Measurements from ENCODE around the gene PTPRM.
"Not testable (repeated sequence)": the region's sequence is repeated elsewhere in the genome, so short reads cannot be mapped to it uniquely, and the experiment has no call there.

The PTPRM gene

GRCh38 chr18:7729868-7730267, 162.8 kb downstream of the PTPRM start:
- WGBS, 2 experiments, result 93 to 96% methylated on average over 1 to 2 of the region's 3 CpGs
- Histone ChIP-seq H3K27me3 (ENCODE audit: control insufficient read depth, insufficient read depth, low read length, poor library complexity, severe bottlenecking) (no peaks in the 10 kb centered on the region), H3K36me3 (ENCODE audit: control insufficient read depth, insufficient read depth, low read length) (no peaks in the 10 kb centered on the region), H3K27ac (ENCODE audit: insufficient read depth, low read depth, low read length, poor library complexity, severe bottlenecking) (no peak overlapping the region), H3K4me3 (ENCODE audit: insufficient read depth, low read depth, low read length) (no peak overlapping the region), H3K9me3 (ENCODE audit: control insufficient read depth, low read length) (no peaks in the 10 kb centered on the region), H3K4me1 (ENCODE audit: control insufficient read depth, insufficient read depth, low read length) (no peaks in the 10 kb centered on the region)

- H3K27ac ChIP-seq (ENCODE audit: insufficient read depth, low read depth, low read length, poor library complexity, severe bottlenecking), result no peak overlapping the region
- H3K4me1 ChIP-seq (ENCODE audit: control insufficient read depth, insufficient read depth, low read length), result no peaks in the 10 kb centered on the region
- no peaks in the 10 kb centered on the region for H3K9me3 ChIP-seq (ENCODE audit: control insufficient read depth, low read length)
- H3K27me3 ChIP-seq (ENCODE audit: control insufficient read depth, insufficient read depth, low read length, poor library complexity, severe bottlenecking), result no peaks in the 10 kb centered on the region
- H3K4me3 ChIP-seq (ENCODE audit: insufficient read depth, low read depth, low read length), result no peak overlapping the region
- WGBS, 2 experiments, result 94 to 98% methylated on average over 4 of the region's 4 CpGs
- no peaks in the 10 kb centered on the region for H3K36me3 ChIP-seq (ENCODE audit: control insufficient read depth, insufficient read depth, low read length)
These were observed 163.6 kb downstream of the PTPRM start for GRCh38 chr18:7730682-7731081.

- 85 to 90% methylated on average over 1 of the region's 1 CpG for WGBS, 2 experiments
- Histone ChIP-seq H3K4me3 (ENCODE audit: insufficient read depth, low read depth, low read length) (no peak overlapping the region), H3K27ac (ENCODE audit: insufficient read depth, low read depth, low read length, poor library complexity, severe bottlenecking) (no peak overlapping the region), H3K36me3 (ENCODE audit: control insufficient read depth, insufficient read depth, low read length) (no peaks in the 10 kb centered on the region), H3K9me3 (ENCODE audit: control insufficient read depth, low read length) (no peaks in the 10 kb centered on the region), H3K4me1 (ENCODE audit: control insufficient read depth, insufficient read depth, low read length) (no peaks in the 10 kb centered on the region), H3K27me3 (ENCODE audit: control insufficient read depth, insufficient read depth, low read length, poor library complexity, severe bottlenecking) (no peaks in the 10 kb centered on the region)
These were observed 166.5 kb downstream of the PTPRM start for GRCh38 chr18:7733642-7734041.

GRCh38 chr18:7735196-7735595, 168.1 kb downstream of the PTPRM start:
- H3K27ac ChIP-seq (ENCODE audit: insufficient read depth, low read depth, low read length, poor library complexity, severe bottlenecking), result no peak overlapping the region
- H3K9me3 ChIP-seq (ENCODE audit: control insufficient read depth, low read length), result no peaks in the 10 kb centered on the region
- H3K27me3 ChIP-seq (ENCODE audit: control insufficient read depth, insufficient read depth, low read length, poor library complexity, severe bottlenecking), result no peaks in the 10 kb centered on the region
- no peaks in the 10 kb centered on the region for H3K36me3 ChIP-seq (ENCODE audit: control insufficient read depth, insufficient read depth, low read length)
- H3K4me3 ChIP-seq (ENCODE audit: insufficient read depth, low read depth, low read length), result no peak overlapping the region
- WGBS, 2 experiments, result 87 to 93% methylated on average over 4 of the region's 4 CpGs
- H3K4me1 ChIP-seq (ENCODE audit: control insufficient read depth, insufficient read depth, low read length), result no peaks in the 10 kb centered on the region

- no peak overlapping the region for H3K4me3 ChIP-seq (ENCODE audit: insufficient read depth, low read depth, low read length)
- H3K27ac ChIP-seq (ENCODE audit: insufficient read depth, low read depth, low read length, poor library complexity, severe bottlenecking), result no peak overlapping the region
- 91 to 100% methylated on average over 1 to 2 of the region's 2 CpGs for WGBS, 2 experiments
These were observed 168.6 kb downstream of the PTPRM start for GRCh38 chr18:7735626-7736175.

GRCh38 chr18:7736526-7736925, 169.4 kb downstream of the PTPRM start:
- not testable (repeated sequence) for H3K9me3 ChIP-seq (ENCODE audit: control insufficient read depth, low read length); H3K27me3 ChIP-seq (ENCODE audit: control insufficient read depth, insufficient read depth, low read length, poor library complexity, severe bottlenecking); H3K4me3 ChIP-seq (ENCODE audit: insufficient read depth, low read depth, low read length); H3K27ac ChIP-seq (ENCODE audit: insufficient read depth, low read depth, low read length, poor library complexity, severe bottlenecking); H3K4me1 ChIP-seq (ENCODE audit: control insufficient read depth, insufficient read depth, low read length); H3K36me3 ChIP-seq (ENCODE audit: control insufficient read depth, insufficient read depth, low read length)
- WGBS, 2 experiments, result 91 to 92% methylated on average over 4 to 6 of the region's 6 CpGs

More at GRCh38 chr18:7735626-7736175, 168.6 kb downstream of the PTPRM start:
- Histone ChIP-seq H3K36me3 (ENCODE audit: control insufficient read depth, insufficient read depth, low read length) (no peaks in the 10 kb centered on the region), H3K27me3 (ENCODE audit: control insufficient read depth, insufficient read depth, low read length, poor library complexity, severe bottlenecking) (no peaks in the 10 kb centered on the region), H3K9me3 (ENCODE audit: control insufficient read depth, low read length) (no peaks in the 10 kb centered on the region), H3K4me1 (ENCODE audit: control insufficient read depth, insufficient read depth, low read length) (no peaks in the 10 kb centered on the region)

- Histone ChIP-seq H3K4me1 (ENCODE audit: control insufficient read depth, insufficient read depth, low read length) (peaks cover 6% of the 10 kb centered on the region), H3K9me3 (ENCODE audit: control insufficient read depth, low read length) (no peaks in the 10 kb centered on the region), H3K4me3 (ENCODE audit: insufficient read depth, low read depth, low read length) (no peak overlapping the region), H3K27ac (ENCODE audit: insufficient read depth, low read depth, low read length, poor library complexity, severe bottlenecking) (no peak overlapping the region), H3K27me3 (ENCODE audit: control insufficient read depth, insufficient read depth, low read length, poor library complexity, severe bottlenecking) (no peaks in the 10 kb centered on the region), H3K36me3 (ENCODE audit: control insufficient read depth, insufficient read depth, low read length) (no peaks in the 10 kb centered on the region)
- WGBS, 2 experiments, result 94 to 97% methylated on average over 2 of the region's 2 CpGs
These were observed 170.4 kb downstream of the PTPRM start for GRCh38 chr18:7737550-7737949.

- Histone ChIP-seq H3K4me3 (ENCODE audit: insufficient read depth, low read depth, low read length) (no peak overlapping the region), H3K9me3 (ENCODE audit: control insufficient read depth, low read length) (peaks cover under 1% of the 10 kb centered on the region), H3K27me3 (ENCODE audit: control insufficient read depth, insufficient read depth, low read length, poor library complexity, severe bottlenecking) (no peaks in the 10 kb centered on the region), H3K36me3 (ENCODE audit: control insufficient read depth, insufficient read depth, low read length) (no peaks in the 10 kb centered on the region), H3K27ac (ENCODE audit: insufficient read depth, low read depth, low read length, poor library complexity, severe bottlenecking) (no peak overlapping the region), H3K4me1 (ENCODE audit: control insufficient read depth, insufficient read depth, low read length) (peaks cover 6% of the 10 kb centered on the region)
- 54 to 55% methylated on average over 3 of the region's 3 CpGs for WGBS, 2 experiments
These were observed 173.7 kb downstream of the PTPRM start for GRCh38 chr18:7740821-7741220.

- Histone ChIP-seq H3K4me3 (ENCODE audit: insufficient read depth, low read depth, low read length) (no peak overlapping the region), H3K4me1 (ENCODE audit: control insufficient read depth, insufficient read depth, low read length) (peaks cover 6% of the 10 kb centered on the region), H3K36me3 (ENCODE audit: control insufficient read depth, insufficient read depth, low read length) (no peaks in the 10 kb centered on the region), H3K27ac (ENCODE audit: insufficient read depth, low read depth, low read length, poor library complexity, severe bottlenecking) (no peak overlapping the region), H3K9me3 (ENCODE audit: control insufficient read depth, low read length) (peaks cover 3% of the 10 kb centered on the region), H3K27me3 (ENCODE audit: control insufficient read depth, insufficient read depth, low read length, poor library complexity, severe bottlenecking) (no peaks in the 10 kb centered on the region)
These were observed 174.5 kb downstream of the PTPRM start for GRCh38 chr18:7741640-7742039.

GRCh38 chr18:7742224-7742623, 175.1 kb downstream of the PTPRM start:
- 95 to 98% methylated on average over 2 of the region's 2 CpGs for WGBS, 2 experiments
- H3K4me3 ChIP-seq (ENCODE audit: insufficient read depth, low read depth, low read length), result no peak overlapping the region
- peaks cover 3% of the 10 kb centered on the region for H3K9me3 ChIP-seq (ENCODE audit: control insufficient read depth, low read length)
- peaks cover 6% of the 10 kb centered on the region for H3K4me1 ChIP-seq (ENCODE audit: control insufficient read depth, insufficient read depth, low read length)
- H3K36me3 ChIP-seq (ENCODE audit: control insufficient read depth, insufficient read depth, low read length), result no peaks in the 10 kb centered on the region
- H3K27ac ChIP-seq (ENCODE audit: insufficient read depth, low read depth, low read length, poor library complexity, severe bottlenecking), result no peak overlapping the region
- no peaks in the 10 kb centered on the region for H3K27me3 ChIP-seq (ENCODE audit: control insufficient read depth, insufficient read depth, low read length, poor library complexity, severe bottlenecking)

GRCh38 chr18:7743256-7743655, 176.1 kb downstream of the PTPRM start:
- Histone ChIP-seq H3K27me3 (ENCODE audit: control insufficient read depth, insufficient read depth, low read length, poor library complexity, severe bottlenecking) (no peaks in the 10 kb centered on the region), H3K4me1 (ENCODE audit: control insufficient read depth, insufficient read depth, low read length) (peaks cover 6% of the 10 kb centered on the region), H3K36me3 (ENCODE audit: control insufficient read depth, insufficient read depth, low read length) (no peaks in the 10 kb centered on the region), H3K4me3 (ENCODE audit: insufficient read depth, low read depth, low read length) (no peak overlapping the region), H3K9me3 (ENCODE audit: control insufficient read depth, low read length) (peaks cover 3% of the 10 kb centered on the region), H3K27ac (ENCODE audit: insufficient read depth, low read depth, low read length, poor library complexity, severe bottlenecking) (no peak overlapping the region)
- WGBS, 2 experiments, result no CpG with 5 or more reads among the region's 1 CpG

All from ectodermal cell (in vitro differentiated cells).